ENCODE results near the gene NOP56.

The NOP56 gene

GRCh38 chr20:2701671-2702081 lies 49.2 kb downstream of the NOP56 start:
- DNase-seq (ENCODE audit: low read depth) = no peak

DNA sequence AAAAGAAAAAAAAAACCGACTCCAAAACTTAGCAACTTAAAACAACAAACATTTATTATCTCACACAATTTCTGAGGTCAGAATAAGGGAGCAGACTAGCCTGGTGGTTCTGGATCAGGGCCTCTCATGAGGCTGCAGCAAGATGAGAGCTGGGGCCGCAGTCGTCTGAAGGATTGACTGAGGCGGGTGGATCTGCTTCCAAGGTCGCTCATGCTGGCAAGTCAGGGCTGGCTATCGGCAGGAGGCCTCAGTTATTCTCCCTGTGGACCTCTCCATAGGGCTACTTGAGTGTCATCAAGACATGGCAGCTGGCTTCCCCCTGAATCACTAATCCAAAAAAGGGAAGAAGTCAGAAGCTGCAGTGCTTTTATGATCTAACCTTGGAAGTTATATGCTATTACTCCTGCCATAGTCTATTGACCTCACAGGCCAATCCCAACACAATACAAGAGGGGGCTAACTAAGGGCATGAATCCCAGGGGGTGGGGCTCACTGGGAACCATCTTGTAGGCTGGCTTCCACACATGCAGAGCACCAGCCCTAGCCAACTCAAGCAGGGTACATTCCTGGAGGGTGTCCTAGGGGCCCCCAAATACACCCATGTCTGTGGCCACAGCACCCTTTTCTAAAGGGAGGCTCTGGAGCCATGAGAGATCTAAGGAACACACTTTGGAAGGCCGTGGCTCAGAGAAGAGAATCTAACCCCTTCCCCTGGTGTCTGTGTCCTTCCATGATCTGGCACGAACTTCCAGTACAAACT lies 51.5 kb downstream of the NOP56 start:
- DNase-seq (ENCODE audit: low read depth) = no peak

GRCh38 chr20:2705931-2706645 lies 53.7 kb downstream of the NOP56 start:
- DNase-seq (ENCODE audit: low read depth) = no peak

DNA sequence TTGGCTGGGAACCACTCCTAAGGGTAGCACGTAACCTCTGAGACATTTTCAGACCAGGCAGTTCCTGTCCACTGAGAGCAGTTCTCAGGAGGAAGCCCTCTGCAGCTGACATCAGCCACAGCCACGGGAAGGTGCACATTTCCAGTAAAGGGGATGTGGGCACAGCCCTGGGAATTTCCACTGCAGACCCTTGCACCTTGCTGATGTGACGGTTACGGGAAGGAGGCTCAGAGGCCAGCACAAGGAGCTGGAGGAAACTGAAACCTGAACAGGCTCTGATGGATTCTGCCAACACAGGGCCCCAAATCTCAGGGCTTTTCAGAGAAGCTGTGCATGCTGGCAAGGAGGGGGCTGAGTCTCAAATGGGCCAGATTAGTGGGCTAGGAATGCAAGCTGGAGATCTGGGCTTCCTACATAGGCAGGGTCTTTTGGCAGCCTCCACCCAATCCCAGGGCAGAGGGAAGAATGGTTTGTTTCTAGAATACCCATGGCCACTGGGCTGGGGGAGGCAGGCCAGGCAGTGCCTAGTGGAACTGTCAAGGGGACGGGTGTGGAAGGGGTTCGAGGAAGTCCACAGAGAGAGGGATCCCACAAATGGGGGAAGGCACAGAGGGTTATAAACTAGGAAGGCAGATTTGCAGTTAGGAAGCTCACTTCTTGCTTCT lies 54.4 kb downstream of the NOP56 start:
- no peak for DNase-seq (ENCODE audit: low read depth)

DNA sequence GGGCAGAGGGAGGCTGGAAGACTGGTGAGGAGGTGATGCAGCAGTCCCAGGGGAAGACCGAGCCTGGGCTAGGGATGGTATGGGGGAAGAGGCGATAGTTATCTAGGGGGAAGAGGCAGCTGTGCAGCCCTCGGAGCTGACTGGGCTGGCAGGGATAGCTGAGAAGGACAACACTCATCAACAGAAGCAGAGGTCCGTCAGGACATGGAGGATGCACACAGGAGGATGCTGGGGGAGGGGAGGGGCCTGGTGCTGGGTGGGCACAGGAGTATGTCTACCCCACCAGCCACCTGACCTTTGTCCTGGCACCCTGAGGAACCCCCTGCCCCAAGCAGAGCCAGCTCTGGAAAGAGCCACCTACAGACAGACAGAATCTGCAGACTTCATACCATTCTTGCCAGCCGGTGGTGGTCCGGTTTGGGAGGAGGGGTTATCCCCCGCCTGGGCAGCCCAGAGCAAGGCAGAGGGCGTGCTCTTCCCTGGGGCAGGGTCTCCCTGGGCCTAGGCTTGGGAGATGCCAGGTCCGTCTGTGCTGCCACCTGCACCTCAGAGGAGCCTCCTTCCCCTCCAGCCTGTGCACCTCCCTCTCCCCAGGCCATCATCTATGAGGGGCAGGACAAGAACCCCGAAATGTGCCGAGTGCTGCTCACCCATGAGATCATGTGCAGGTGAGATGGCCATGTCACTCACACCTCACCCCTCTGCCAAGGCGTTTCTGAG lies 55.1 kb downstream of the NOP56 start:
- DNase-seq (ENCODE audit: low read depth) = no peak

Measured in ELR (cell line).